H9 (cell line): ENCODE results near the gene STARD9. TPM values are rescaled to one million over a fixed set of nuclear protein-coding genes. Genes with fewer than 3 reads are reported as not detected.

ENCODE experiments used
- DNase-seq: peaks from one replicate; pipeline ENCODE4 v3.0.0-alpha.2; 2017
- H2AFZ ChIP-seq: one replicate; pipeline ENCODE4 v1.6.1; 2013; ENCODE audit warnings: mild to moderate bottlenecking, low read length, control low read depth, moderate library complexity
- H2AK5ac ChIP-seq: 2 replicates; pipeline ENCODE4 v1.6.1; 2013; ENCODE audit warnings: low read length, control low read depth, mixed read lengths; ENCODE audit not compliant: insufficient read length
- H2BK120ac ChIP-seq: one replicate; pipeline ENCODE4 v1.6.1; 2013; ENCODE audit warnings: low read depth, mild to moderate bottlenecking, low read length, control low read depth, inconsistent platforms; ENCODE audit not compliant: poor library complexity, severe bottlenecking
- H2BK12ac ChIP-seq: 2 replicates; pipeline ENCODE4 v1.6.1; 2013; ENCODE audit warnings: low read length, control low read depth, mixed read lengths, low read depth; ENCODE audit not compliant: insufficient read length
- H2BK15ac ChIP-seq: 2 replicates; pipeline ENCODE4 v1.6.1; 2013; ENCODE audit warnings: low read depth, low read length, control low read depth
- H2BK20ac ChIP-seq: one replicate; pipeline ENCODE4 v1.6.1; 2013; ENCODE audit warnings: low read depth, mild to moderate bottlenecking, low read length, control low read depth, inconsistent platforms; ENCODE audit not compliant: poor library complexity, severe bottlenecking
- H2BK5ac ChIP-seq: 2 replicates; pipeline ENCODE4 v1.6.1; 2013; ENCODE audit warnings: low read length, control low read depth, mixed read lengths; ENCODE audit not compliant: insufficient read length
- H3K14ac ChIP-seq: 2 replicates; pipeline ENCODE4 v1.6.1; 2013; ENCODE audit warnings: low read length, control low read depth; ENCODE audit not compliant: insufficient read depth
- H3K18ac ChIP-seq: 2 replicates; pipeline ENCODE4 v1.6.1; 2013; ENCODE audit warnings: low read depth, mild to moderate bottlenecking, mixed read lengths, low read length, control low read depth; ENCODE audit not compliant: insufficient read length
- H3K23ac ChIP-seq: 2 replicates; pipeline ENCODE4 v1.6.1; 2013; ENCODE audit warnings: low read length, control low read depth, mixed read lengths, low read depth; ENCODE audit not compliant: insufficient read length
- H3K23me2 ChIP-seq: 2 replicates; pipeline ENCODE4 v1.6.1; 2013; ENCODE audit warnings: low read depth, mild to moderate bottlenecking, mixed read lengths, low read length, control low read depth; ENCODE audit not compliant: insufficient read length, poor library complexity, severe bottlenecking
- H3K27ac ChIP-seq: 2 replicates; pipeline ENCODE4 v1.5.1; 2013; ENCODE audit warnings: low read length, control low read depth, mixed read lengths, low read depth; ENCODE audit not compliant: insufficient read length
- H3K27me3 ChIP-seq: 2 replicates; pipeline ENCODE4 v1.6.1; 2013; ENCODE audit warnings: low read length, control low read depth, inconsistent platforms; ENCODE audit not compliant: insufficient read depth
- H3K4ac ChIP-seq: 2 replicates; pipeline ENCODE4 v1.6.1; 2013; ENCODE audit warnings: low read depth, mild to moderate bottlenecking, control low read depth, inconsistent platforms, low read length, moderate library complexity
- H3K4me1 ChIP-seq: 2 replicates; pipeline ENCODE4 v1.6.1; 2013; ENCODE audit warnings: low read length, control low read depth, inconsistent platforms; ENCODE audit not compliant: insufficient read depth
- H3K4me2 ChIP-seq: 2 replicates; pipeline ENCODE4 v1.6.1; 2013; ENCODE audit warnings: low read length, control low read depth, mixed read lengths; ENCODE audit not compliant: insufficient read length, insufficient read depth
- H3K56ac ChIP-seq: 2 replicates; pipeline ENCODE4 v1.6.1; 2013; ENCODE audit warnings: low read depth, mild to moderate bottlenecking, mixed read lengths, low read length, control low read depth; ENCODE audit not compliant: insufficient read length
- H3K79me1 ChIP-seq: 2 replicates; pipeline ENCODE4 v1.6.1; 2013; ENCODE audit warnings: low read depth, mild to moderate bottlenecking, moderate library complexity, low read length, control low read depth, inconsistent platforms; ENCODE audit not compliant: insufficient read depth, poor library complexity, severe bottlenecking
- H3K79me2 ChIP-seq: 2 replicates; pipeline ENCODE4 v1.6.1; 2013; ENCODE audit warnings: low read length, control low read depth, inconsistent platforms; ENCODE audit not compliant: insufficient read depth
- H3K9ac ChIP-seq: 2 replicates; pipeline ENCODE4 v1.6.1; 2013; ENCODE audit warnings: low read length, control low read depth, mixed read lengths; ENCODE audit not compliant: insufficient read length; ENCODE audit errors: extremely low read depth
- H3K9me3 ChIP-seq: one replicate; pipeline ENCODE4 v1.6.1; 2013; ENCODE audit warnings: low read depth, low read length, inconsistent platforms; ENCODE audit not compliant: control insufficient read depth
- H3T11ph ChIP-seq: one replicate; pipeline ENCODE4 v1.6.1; 2013; ENCODE audit warnings: mild to moderate bottlenecking, low read length, control low read depth, inconsistent platforms
- H4K20me1 ChIP-seq: one replicate; pipeline ENCODE4 v1.6.1; 2013; ENCODE audit not compliant: control insufficient read depth, insufficient read length, insufficient read depth
- H4K5ac ChIP-seq: 2 replicates; pipeline ENCODE4 v1.6.1; 2013; ENCODE audit warnings: low read depth, mild to moderate bottlenecking, mixed read lengths, low read length, control low read depth; ENCODE audit not compliant: insufficient read length
- H4K8ac ChIP-seq: replicated peaks from 2 replicates; pipeline ENCODE4 v1.6.1; 2013; ENCODE audit warnings: low read length, control low read depth, mixed read lengths, low read depth; ENCODE audit not compliant: insufficient read length
- H4K91ac ChIP-seq: 2 replicates; pipeline ENCODE4 v1.6.1; 2013; ENCODE audit warnings: low read depth, mild to moderate bottlenecking, moderate library complexity, mixed read lengths, low read length, control low read depth; ENCODE audit not compliant: insufficient read length
- H3K27ac Mint-ChIP-seq, 3 experiments: 2 replicates in 2 of 3; 3 replicates in 1 of 3; pipeline ENCODE4 v1.8.0; 2020 to 2021; ENCODE audit warnings: mixed read lengths in 3 of 3, mild to moderate bottlenecking in 1 of 3, moderate library complexity in 1 of 3
- H3K27me3 Mint-ChIP-seq: 2 replicates; pipeline ENCODE4 v1.8.0; 2021; ENCODE audit warnings: low read depth, mild to moderate bottlenecking, moderate library complexity, mixed read lengths
- H3K36me3 Mint-ChIP-seq, 3 experiments: 2 replicates in 2 of 3; 3 replicates in 1 of 3; pipeline ENCODE4 v1.8.0; 2020 to 2021; ENCODE audit warnings: low read depth in 3 of 3, mixed read lengths in 3 of 3; ENCODE audit not compliant: insufficient read depth in 1 of 3
- H3K4me1 Mint-ChIP-seq, 2 experiments: 2 replicates each; pipeline ENCODE4 v1.8.0; 2020; ENCODE audit warnings: mixed read lengths in 2 of 2
- H3K4me3 Mint-ChIP-seq, 2 experiments: 2 replicates in 1 of 2; 3 replicates in 1 of 2; pipeline ENCODE4 v1.8.0; 2020 to 2021; ENCODE audit warnings: mild to moderate bottlenecking in 2 of 2, mixed read lengths in 2 of 2, moderate library complexity in 1 of 2
- H3K9me3 Mint-ChIP-seq, 2 experiments: 2 replicates in 1 of 2; 3 replicates in 1 of 2; pipeline ENCODE4 v1.8.0; 2020; ENCODE audit warnings: mild to moderate bottlenecking in 2 of 2, mixed read lengths in 2 of 2, moderate library complexity in 1 of 2
- WGBS: extraction: QIAGEN DNeasy Blood & Tissue Kit; methylation state at CpG from one replicate; pipeline ENCODE4 v1.1.7; 2013; ENCODE audit warnings: missing lambda C conversion rate, low lambda C conversion rate, mixed read lengths; ENCODE audit not compliant: insufficient read length; ENCODE audit errors: extremely low coverage; 5-methylcytosine and 5-hydroxymethylcytosine counted together
- total RNA-seq: library from RNA; stranded (reverse); gene quantifications from 2 replicates; pipeline ENCODE4 v1.2.1, GENCODE V29; 2021
- TF ChIP-seq, protein P1 (sequence below): fragments of 200-600 bp; sonication (generic); conservative IDR thresholded peaks from 3 replicates; pipeline ENCODE4 v1.8.0; 2021; ENCODE audit warnings: antibody characterized with exemption, mild to moderate bottlenecking

STARD9 gene
- total RNA-seq, 1 experiment from 2014 or later: 6.9 TPM

GRCh38 chr15:42737529-42738328 lies 162.3 kb downstream of the STARD9 start:
- no CpG with 5 or more reads among the region's 21 CpGs for WGBS

More at GRCh38 chr15:42737529-42738328, 162.3 kb downstream of the STARD9 start:
- H3K9ac ChIP-seq: no peak overlapping the region
- no peaks in the 10 kb centered on the region for H4K20me1 ChIP-seq
- TF ChIP-seq, protein P1, sequence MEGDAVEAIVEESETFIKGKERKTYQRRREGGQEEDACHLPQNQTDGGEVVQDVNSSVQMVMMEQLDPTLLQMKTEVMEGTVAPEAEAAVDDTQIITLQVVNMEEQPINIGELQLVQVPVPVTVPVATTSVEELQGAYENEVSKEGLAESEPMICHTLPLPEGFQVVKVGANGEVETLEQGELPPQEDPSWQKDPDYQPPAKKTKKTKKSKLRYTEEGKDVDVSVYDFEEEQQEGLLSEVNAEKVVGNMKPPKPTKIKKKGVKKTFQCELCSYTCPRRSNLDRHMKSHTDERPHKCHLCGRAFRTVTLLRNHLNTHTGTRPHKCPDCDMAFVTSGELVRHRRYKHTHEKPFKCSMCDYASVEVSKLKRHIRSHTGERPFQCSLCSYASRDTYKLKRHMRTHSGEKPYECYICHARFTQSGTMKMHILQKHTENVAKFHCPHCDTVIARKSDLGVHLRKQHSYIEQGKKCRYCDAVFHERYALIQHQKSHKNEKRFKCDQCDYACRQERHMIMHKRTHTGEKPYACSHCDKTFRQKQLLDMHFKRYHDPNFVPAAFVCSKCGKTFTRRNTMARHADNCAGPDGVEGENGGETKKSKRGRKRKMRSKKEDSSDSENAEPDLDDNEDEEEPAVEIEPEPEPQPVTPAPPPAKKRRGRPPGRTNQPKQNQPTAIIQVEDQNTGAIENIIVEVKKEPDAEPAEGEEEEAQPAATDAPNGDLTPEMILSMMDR: no peak; the same call in 2 of the 3 replicates
- Mint-ChIP-seq H3K9me3 (no peaks in the 10 kb centered on the region; a peak in 1 of 5 replicates), H3K27me3 (no peaks in the 10 kb centered on the region), H3K36me3 (peaks cover 6 to 26% (median 24%) of the 10 kb centered on the region in 3 experiments; a peak in 6 of 7 replicates), H3K4me3 (peak overlapping the region; percentile 76 to 84), H3K4me1 (peaks cover 7 to 9% of the 10 kb centered on the region in 2 experiments; a peak in 3 of 4 replicates), H3K27ac (peak overlapping the region; percentile 9 to 68 (median 63); a peak in 3 of 7 replicates)
- no peak overlapping the region for H2BK15ac ChIP-seq
- H2AK5ac ChIP-seq: no peak overlapping the region
- H3K14ac ChIP-seq: no peak overlapping the region
- no peak overlapping the region for H3K27ac ChIP-seq
- H4K5ac ChIP-seq: no peak overlapping the region
- no peak overlapping the region for H3K23ac ChIP-seq
- peak overlapping the region; percentile 38 for H3K4me2 ChIP-seq
- H3T11ph ChIP-seq: no peak overlapping the region
- no peak overlapping the region for H2BK120ac ChIP-seq
- no peak overlapping the region for H2BK20ac ChIP-seq
- no peaks in the 10 kb centered on the region for H3K79me2 ChIP-seq
- no peak overlapping the region for H2AFZ ChIP-seq
- no peak overlapping the region for H2BK12ac ChIP-seq
- no peaks in the 10 kb centered on the region for H3K27me3 ChIP-seq
- no peaks in the 10 kb centered on the region for H3K79me1 ChIP-seq
- no peaks in the 10 kb centered on the region for H3K23me2 ChIP-seq
- H3K4me1 ChIP-seq: no peaks in the 10 kb centered on the region
- no peak overlapping the region for H4K91ac ChIP-seq
- H3K4ac ChIP-seq: no peak overlapping the region
- H4K8ac ChIP-seq: no peak overlapping the region
- no peaks in the 10 kb centered on the region for H3K9me3 ChIP-seq
- H2BK5ac ChIP-seq: no peak overlapping the region
- H3K56ac ChIP-seq: no peak overlapping the region
- no peak overlapping the region for H3K18ac ChIP-seq
- DNase-seq: no peak
